ENCODE measurements around the gene PTX3. TPM values are rescaled to one million over a fixed set of nuclear protein-coding genes. Genes with fewer than 3 reads are reported as not detected.
A peak's percentile ranks its signal among the peaks of the same experiment; 100 is the strongest.

The PTX3 gene
- total RNA-seq, 1 donor from 2014 or later = 44.1 TPM

DNA sequence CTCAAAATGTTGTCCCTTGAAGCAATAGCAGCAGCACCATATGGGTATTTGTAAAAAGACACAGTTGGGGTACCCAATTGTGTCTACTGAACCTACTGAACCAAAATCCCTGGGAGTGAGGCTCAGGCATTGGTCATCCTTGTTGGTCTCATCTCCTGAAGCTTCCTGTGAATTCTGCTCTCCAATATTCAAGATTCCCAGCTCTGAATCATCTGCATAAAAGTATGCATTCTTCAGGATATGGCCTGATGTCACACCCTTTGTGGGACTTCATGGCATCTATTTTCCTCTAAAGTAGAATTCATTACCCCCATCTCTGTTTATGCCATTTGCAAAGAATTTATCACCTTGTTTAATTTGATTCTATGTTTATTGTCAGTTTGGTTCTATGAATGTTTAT is 13.3 kb upstream of the PTX3 start:
- DNase-seq (ENCODE audit: low spot score in 2 of 2, unreplicated experiment in 2 of 2) = no peak
- TF ChIP-seq, protein P1, sequence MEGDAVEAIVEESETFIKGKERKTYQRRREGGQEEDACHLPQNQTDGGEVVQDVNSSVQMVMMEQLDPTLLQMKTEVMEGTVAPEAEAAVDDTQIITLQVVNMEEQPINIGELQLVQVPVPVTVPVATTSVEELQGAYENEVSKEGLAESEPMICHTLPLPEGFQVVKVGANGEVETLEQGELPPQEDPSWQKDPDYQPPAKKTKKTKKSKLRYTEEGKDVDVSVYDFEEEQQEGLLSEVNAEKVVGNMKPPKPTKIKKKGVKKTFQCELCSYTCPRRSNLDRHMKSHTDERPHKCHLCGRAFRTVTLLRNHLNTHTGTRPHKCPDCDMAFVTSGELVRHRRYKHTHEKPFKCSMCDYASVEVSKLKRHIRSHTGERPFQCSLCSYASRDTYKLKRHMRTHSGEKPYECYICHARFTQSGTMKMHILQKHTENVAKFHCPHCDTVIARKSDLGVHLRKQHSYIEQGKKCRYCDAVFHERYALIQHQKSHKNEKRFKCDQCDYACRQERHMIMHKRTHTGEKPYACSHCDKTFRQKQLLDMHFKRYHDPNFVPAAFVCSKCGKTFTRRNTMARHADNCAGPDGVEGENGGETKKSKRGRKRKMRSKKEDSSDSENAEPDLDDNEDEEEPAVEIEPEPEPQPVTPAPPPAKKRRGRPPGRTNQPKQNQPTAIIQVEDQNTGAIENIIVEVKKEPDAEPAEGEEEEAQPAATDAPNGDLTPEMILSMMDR (IDR thresholded peaks at IDR 0.05; ENCODE audit: unreplicated experiment) = no peak
- no peak overlapping the region for H3K27ac Mint-ChIP-seq
- H3K9me3 Mint-ChIP-seq = peaks cover 13% of the 10 kb centered on the region
- no peak overlapping the region for H3K4me3 Mint-ChIP-seq
- no peaks in the 10 kb centered on the region for H3K4me1 Mint-ChIP-seq
- H3K36me3 Mint-ChIP-seq = peaks cover 8% of the 10 kb centered on the region
- H3K27me3 Mint-ChIP-seq (ENCODE audit: low read depth) = peaks cover 4% of the 10 kb centered on the region

DNA sequence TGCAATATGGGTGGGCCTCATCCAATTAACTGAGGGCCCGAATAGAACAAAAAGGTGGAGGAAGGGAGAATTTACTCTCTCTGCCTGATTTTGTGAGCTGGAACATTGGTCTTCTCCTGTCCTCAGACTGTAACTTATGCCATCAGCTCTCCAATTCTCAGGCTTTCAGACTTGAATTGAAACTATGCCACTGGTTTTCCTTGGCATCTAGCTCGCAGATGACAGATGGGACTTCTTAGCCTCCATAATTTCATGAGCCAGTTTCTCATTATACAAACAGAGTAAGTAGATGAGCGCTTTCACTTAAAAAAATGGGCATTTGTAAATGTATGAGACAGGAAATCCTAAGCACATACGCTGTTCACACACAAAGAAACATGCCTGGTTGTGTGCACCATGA is 8.7 kb upstream of the PTX3 start:
- H3K4me3 Mint-ChIP-seq = no peak overlapping the region
- peaks cover 13% of the 10 kb centered on the region for H3K9me3 Mint-ChIP-seq
- no peak overlapping the region for H3K27ac Mint-ChIP-seq
- peaks cover 8% of the 10 kb centered on the region for H3K4me1 Mint-ChIP-seq
- no peak for DNase-seq (ENCODE audit: low spot score in 2 of 2, unreplicated experiment in 2 of 2)
- H3K36me3 Mint-ChIP-seq = peaks cover 8% of the 10 kb centered on the region
- H3K27me3 Mint-ChIP-seq (ENCODE audit: low read depth) = peaks cover 3% of the 10 kb centered on the region
- TF ChIP-seq, protein P1 (IDR thresholded peaks at IDR 0.05; ENCODE audit: unreplicated experiment) = no peak

DNA sequence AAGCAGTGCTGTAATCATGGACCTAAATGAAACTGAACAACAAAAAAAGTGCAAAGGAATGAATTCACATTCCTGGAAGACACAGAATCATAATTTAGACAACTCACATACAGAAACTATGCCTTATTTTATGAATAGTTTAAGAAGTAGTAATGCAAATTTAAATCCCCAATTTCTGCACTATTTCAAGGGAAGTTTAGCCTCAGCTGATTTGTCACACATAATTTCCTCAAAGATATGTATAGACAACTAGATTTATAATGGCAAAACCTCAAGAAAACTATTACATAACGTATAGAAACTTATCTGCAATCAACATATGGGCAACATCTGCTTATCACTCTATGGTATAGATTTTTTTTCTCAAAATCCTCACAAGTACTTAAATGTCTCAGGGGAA is 7.8 kb upstream of the PTX3 start:
- H3K9me3 Mint-ChIP-seq = peaks cover 9% of the 10 kb centered on the region
- TF ChIP-seq, protein P1 (IDR thresholded peaks at IDR 0.05; ENCODE audit: unreplicated experiment) = no peak
- H3K27me3 Mint-ChIP-seq (ENCODE audit: low read depth) = peaks cover 12% of the 10 kb centered on the region
- H3K4me3 Mint-ChIP-seq = no peak overlapping the region
- no peak for DNase-seq (ENCODE audit: low spot score in 2 of 2, unreplicated experiment in 2 of 2)
- peak overlapping the region; percentile 31 for H3K27ac Mint-ChIP-seq
- peaks cover 8% of the 10 kb centered on the region for H3K4me1 Mint-ChIP-seq
- peaks cover 8% of the 10 kb centered on the region for H3K36me3 Mint-ChIP-seq

DNA sequence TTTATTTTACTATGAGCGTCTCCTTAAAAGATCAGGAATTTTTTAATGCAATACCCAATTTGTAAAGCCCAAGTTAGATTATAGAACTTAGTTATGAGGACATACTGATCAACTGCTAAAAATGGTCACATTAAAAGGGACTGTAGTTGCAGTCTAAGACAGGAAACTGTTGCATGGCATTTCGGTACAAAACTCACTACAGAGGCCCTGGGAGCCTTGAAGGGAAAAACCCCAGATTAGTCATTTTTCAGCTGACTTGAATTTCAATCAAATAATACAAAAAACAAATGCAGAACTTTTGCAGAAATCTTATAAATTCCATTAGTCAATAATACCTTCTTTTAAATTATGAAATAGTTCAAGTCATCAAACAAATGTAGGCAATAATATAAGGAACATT is 6.9 kb upstream of the PTX3 start:
- Mint-ChIP-seq H3K27me3 (ENCODE audit: low read depth) (peaks cover 18% of the 10 kb centered on the region), H3K4me1 (peaks cover 8% of the 10 kb centered on the region)

DNA sequence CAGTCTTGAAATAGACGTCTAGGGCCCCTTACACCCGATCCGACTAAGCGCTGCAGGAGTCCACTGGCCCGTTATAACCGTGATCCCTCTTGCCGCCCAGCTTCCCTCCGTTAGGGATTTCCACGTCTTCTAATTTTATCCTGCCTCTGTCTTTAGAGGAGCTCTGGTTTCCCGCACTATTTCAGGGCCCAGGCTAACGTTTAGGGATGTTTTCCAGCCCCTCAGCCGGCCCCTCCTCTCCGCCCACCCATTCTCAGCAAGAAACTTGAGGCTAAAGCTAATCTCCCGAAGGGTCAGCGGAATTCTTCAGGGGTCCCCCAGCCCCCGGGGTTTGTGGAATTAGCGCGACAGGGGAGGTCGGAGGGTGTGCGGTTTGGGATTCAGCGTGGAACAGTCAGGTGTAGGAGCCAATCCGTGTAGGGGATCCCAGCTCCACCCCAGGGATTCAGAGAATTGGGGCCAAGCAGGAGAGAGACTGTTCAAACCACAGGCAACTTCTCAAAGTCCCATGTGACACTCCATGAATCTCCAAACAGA is 1.6 kb downstream of the PTX3 start:
- peak overlapping the region; percentile 69 for H3K4me3 Mint-ChIP-seq
- peaks cover 31% of the 10 kb centered on the region for H3K4me1 Mint-ChIP-seq
- no peaks in the 10 kb centered on the region for H3K36me3 Mint-ChIP-seq
- peak overlapping the region; percentile 83 for H3K27ac Mint-ChIP-seq
- H3K9me3 Mint-ChIP-seq = no peaks in the 10 kb centered on the region
- TF ChIP-seq, protein P1 (IDR thresholded peaks at IDR 0.05; ENCODE audit: unreplicated experiment) = no peak
- DNase-seq (ENCODE audit: low spot score in 2 of 2, unreplicated experiment in 2 of 2) = no peak
- H3K27me3 Mint-ChIP-seq (ENCODE audit: low read depth) = peaks cover 58% of the 10 kb centered on the region

More for the DNA sequence above, 6.9 kb upstream of the PTX3 start:
- Mint-ChIP-seq H3K36me3 (peaks cover 3% of the 10 kb centered on the region), H3K9me3 (peaks cover under 1% of the 10 kb centered on the region), H3K4me3 (no peak overlapping the region), H3K27ac (no peak overlapping the region)
- TF ChIP-seq, protein P1 (IDR thresholded peaks at IDR 0.05; ENCODE audit: unreplicated experiment) = no peak
- no peak for DNase-seq (ENCODE audit: low spot score in 2 of 2, unreplicated experiment in 2 of 2)
